NCI-H774 (cell line): Measurements from ENCODE around the gene KCNMB2.
A peak's percentile ranks its signal among the peaks of the same experiment; 100 is the strongest.

Experiments used
- DNase-seq: peaks from one replicate; lab custom pipeline; 2025; lab: John Stamatoyannopoulos, UW

The KCNMB2 gene

GRCh38 chr3:178875157-178875556, 338.9 kb downstream of the KCNMB2 start:
- DNase-seq, result no peak

GRCh38 chr3:178875836-178876235, 339.6 kb downstream of the KCNMB2 start:
- DNase-seq, result no peak

DNA sequence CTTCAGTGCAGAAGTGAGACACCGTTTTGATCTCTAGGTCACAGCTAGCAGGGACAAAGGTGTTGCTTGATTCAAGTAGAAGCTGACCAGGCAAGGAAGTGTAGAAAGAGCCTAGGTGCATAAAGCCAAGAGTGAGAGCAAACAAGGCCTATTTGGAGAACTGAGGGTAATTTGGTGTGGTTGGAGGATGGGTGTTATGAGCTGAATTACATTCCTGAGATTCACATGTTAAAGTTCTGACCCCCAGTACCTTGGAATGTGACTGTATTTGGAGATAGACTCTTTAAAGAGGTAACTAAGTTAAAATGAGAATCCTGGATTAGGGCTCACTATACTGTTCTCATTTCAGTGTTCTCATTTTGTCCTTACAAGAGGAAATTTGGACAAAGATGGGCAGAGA, 344.0 kb downstream of the KCNMB2 start:
- DNase-seq, result peak; percentile 20
